ENCODE results near the gene ZNF518B. TPM values are rescaled to one million over a fixed set of nuclear protein-coding genes. Genes with fewer than 3 reads are reported as not detected.

ZNF518B gene
- total and polyA plus RNA-seq, 5 donors: 7.5 to 35.9 (median 26.2) TPM

- Histone ChIP-seq H3K4me3 (ENCODE audit: low read length) (no peak overlapping the region), H3K4me1 (ENCODE audit: control insufficient read depth, insufficient read depth, low read length) (no peaks in the 10 kb centered on the region), H3K9me3 (ENCODE audit: control insufficient read depth, low read length) (no peaks in the 10 kb centered on the region), H3K27ac (ENCODE audit: low read length) (no peak overlapping the region), H3K27me3 (ENCODE audit: control insufficient read depth, insufficient read depth) (no peaks in the 10 kb centered on the region)
- 76% methylated on average over 5 of the region's 5 CpGs for WGBS
- no peak for ATAC-seq
- DNase-seq: no peak
- intact Hi-C loops (cut with DNase I): no loop called here
Observed at GRCh38 chr4:10482913-10483312, 25.7 kb upstream of the ZNF518B start.

DNA sequence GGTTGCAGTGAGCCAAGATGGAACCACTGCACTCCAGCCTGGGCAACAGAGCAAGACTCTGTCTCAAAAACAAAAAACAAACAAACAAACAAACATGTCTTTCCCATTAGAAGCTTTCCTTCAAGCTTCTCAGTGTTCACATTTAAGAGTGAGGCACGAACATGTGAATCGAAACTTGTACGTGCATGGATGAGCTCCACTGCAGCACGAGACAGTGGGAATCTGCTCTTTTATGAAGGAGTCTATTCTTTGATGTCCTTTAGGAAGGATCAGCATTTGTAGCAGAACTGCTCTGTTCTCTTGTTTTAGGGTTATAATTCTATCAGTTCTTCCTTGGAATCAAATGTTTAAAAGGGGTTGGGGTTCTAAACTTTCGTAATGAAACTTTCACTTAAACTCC lies 23.4 kb upstream of the ZNF518B start:
- Histone ChIP-seq H3K27me3 (ENCODE audit: control insufficient read depth, insufficient read depth) (no peaks in the 10 kb centered on the region), H3K27ac (ENCODE audit: low read length) (no peak overlapping the region), H3K9me3 (ENCODE audit: control insufficient read depth, low read length) (no peaks in the 10 kb centered on the region), H3K4me3 (ENCODE audit: low read length) (no peak overlapping the region), H3K4me1 (ENCODE audit: control insufficient read depth, insufficient read depth, low read length) (no peaks in the 10 kb centered on the region)
- no peak for DNase-seq
- ATAC-seq: no peak
- intact Hi-C loops (cut with DNase I): no loop called here
- 84% methylated on average over 5 of the region's 5 CpGs for WGBS

DNA sequence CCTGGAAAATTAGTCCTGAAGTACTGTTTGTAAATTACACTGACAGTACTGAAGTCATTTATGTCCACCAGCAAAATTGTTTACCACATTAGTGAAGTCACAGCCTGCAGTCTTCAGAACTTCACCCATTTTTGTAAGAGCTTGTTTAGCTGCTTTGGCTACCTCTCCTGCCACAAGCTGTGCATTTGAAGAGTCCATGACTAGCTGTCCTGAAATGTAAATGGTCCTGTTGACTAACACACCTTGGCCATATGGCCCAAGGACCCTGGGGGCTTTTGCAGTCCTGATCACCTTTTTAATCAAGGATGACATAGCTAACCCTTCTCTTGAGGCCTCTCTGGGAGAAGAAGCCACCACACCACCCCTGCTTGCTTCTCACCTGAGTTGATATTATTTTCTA lies 21.4 kb upstream of the ZNF518B start:
- Histone ChIP-seq H3K9me3 (ENCODE audit: control insufficient read depth, low read length) (no peaks in the 10 kb centered on the region), H3K27me3 (ENCODE audit: control insufficient read depth, insufficient read depth) (no peaks in the 10 kb centered on the region), H3K4me3 (ENCODE audit: low read length) (no peak overlapping the region), H3K4me1 (ENCODE audit: control insufficient read depth, insufficient read depth, low read length) (no peaks in the 10 kb centered on the region), H3K27ac (ENCODE audit: low read length) (no peak overlapping the region)
- intact Hi-C loops (cut with DNase I): no loop called here
- ATAC-seq: no peak
- DNase-seq: no peak

DNA sequence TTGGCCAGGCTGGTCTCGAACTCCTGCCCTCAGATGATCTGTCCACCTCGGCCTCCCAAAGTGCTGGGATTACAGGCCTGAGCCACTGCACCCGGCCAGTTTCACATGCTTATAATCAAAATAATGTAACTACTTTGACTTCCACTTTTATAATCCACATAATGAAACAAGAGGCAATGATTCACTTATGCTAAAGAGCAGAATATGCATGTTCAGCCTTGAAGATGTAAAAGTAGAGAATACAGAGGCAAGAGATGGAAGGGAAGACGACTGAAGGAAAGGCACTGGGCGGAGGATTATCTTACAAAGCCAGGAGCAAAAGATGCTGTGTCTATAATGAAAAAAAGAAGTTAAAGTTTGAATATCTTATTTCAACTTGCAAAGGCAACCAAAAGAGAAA lies 13.3 kb upstream of the ZNF518B start:
- Histone ChIP-seq H3K4me1 (ENCODE audit: control insufficient read depth, insufficient read depth, low read length) (no peaks in the 10 kb centered on the region), H3K27ac (ENCODE audit: low read length) (no peak overlapping the region), H3K27me3 (ENCODE audit: control insufficient read depth, insufficient read depth) (no peaks in the 10 kb centered on the region), H3K9me3 (ENCODE audit: control insufficient read depth, low read length) (no peaks in the 10 kb centered on the region), H3K4me3 (ENCODE audit: low read length) (no peak overlapping the region)
- WGBS: 87% methylated on average over 5 of the region's 5 CpGs
- intact Hi-C loops (cut with DNase I): no loop called here
- ATAC-seq (no peak), DNase-seq (no peak)

DNA sequence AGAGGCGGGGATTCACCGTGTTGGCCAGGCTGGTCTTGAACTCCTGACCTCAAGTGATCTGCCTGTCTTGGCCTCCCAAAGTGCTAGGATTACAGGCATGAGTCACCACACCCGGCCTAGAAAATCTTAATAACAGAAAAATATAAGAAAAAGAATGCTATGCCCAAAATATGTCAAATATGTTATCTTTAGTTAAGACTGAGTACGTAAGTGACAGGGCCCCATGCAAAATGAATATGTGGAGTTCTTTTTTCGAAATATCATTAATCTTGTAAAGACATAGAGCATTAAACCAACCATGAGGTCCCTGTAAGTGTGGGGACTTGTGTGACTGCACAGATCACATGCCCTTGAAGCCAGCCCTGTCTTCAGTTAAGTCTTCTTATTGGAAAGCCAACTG lies 8.9 kb upstream of the ZNF518B start:
- Histone ChIP-seq H3K27me3 (ENCODE audit: control insufficient read depth, insufficient read depth) (no peaks in the 10 kb centered on the region), H3K9me3 (ENCODE audit: control insufficient read depth, low read length) (no peaks in the 10 kb centered on the region), H3K4me3 (ENCODE audit: low read length) (no peak overlapping the region), H3K4me1 (ENCODE audit: control insufficient read depth, insufficient read depth, low read length) (no peaks in the 10 kb centered on the region), H3K27ac (ENCODE audit: low read length) (no peak overlapping the region)
- ATAC-seq (no peak), DNase-seq (no peak)
- intact Hi-C loops (cut with DNase I): loop anchor here in 1 of 4 donors (10.0 kb wide), 1 partner anchor 79 kb away; no protein-coding TSS in a partner anchor
- WGBS: 82% methylated on average over 5 of the region's 5 CpGs

DNA sequence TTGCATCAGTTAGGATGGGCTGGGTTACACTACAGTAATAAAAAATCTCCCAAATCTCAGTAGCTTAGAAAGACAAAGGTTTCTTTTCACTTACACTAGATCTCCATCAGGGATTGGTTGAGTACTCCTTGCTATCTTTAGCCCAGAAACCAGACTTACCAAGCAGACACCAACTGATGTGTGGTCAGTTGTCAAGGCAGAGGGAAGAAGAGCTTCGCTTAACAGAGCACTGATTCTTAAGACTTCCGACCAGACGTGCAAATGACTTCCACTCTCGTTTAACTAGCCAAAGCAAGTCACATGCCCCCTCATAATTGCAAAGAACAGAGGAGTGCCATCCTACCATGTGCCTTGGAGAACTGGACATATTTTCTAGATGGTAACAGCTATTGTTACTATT lies 5.7 kb upstream of the ZNF518B start:
- Histone ChIP-seq H3K27ac (ENCODE audit: low read length) (no peak overlapping the region), H3K27me3 (ENCODE audit: control insufficient read depth, insufficient read depth) (no peaks in the 10 kb centered on the region), H3K4me1 (ENCODE audit: control insufficient read depth, insufficient read depth, low read length) (no peaks in the 10 kb centered on the region), H3K9me3 (ENCODE audit: control insufficient read depth, low read length) (no peaks in the 10 kb centered on the region), H3K4me3 (ENCODE audit: low read length) (no peak overlapping the region)
- intact Hi-C loops (cut with DNase I): loop anchor here in 1 of 4 donors (10.0 kb wide), 1 partner anchor 82 kb away; no protein-coding TSS in a partner anchor
- ATAC-seq (no peak), DNase-seq (no peak)
- 90% methylated on average over 4 of the region's 4 CpGs for WGBS

- intact Hi-C loops (cut with DNase I): loop anchor here in 1 of 4 donors (10.0 kb wide), 1 partner anchor 83 kb away; no protein-coding TSS in a partner anchor
- no peak for ATAC-seq
- WGBS: 43% methylated on average over 27 of the region's 27 CpGs
Observed at GRCh38 chr4:10461850-10462400, 4.7 kb upstream of the ZNF518B start.

DNA sequence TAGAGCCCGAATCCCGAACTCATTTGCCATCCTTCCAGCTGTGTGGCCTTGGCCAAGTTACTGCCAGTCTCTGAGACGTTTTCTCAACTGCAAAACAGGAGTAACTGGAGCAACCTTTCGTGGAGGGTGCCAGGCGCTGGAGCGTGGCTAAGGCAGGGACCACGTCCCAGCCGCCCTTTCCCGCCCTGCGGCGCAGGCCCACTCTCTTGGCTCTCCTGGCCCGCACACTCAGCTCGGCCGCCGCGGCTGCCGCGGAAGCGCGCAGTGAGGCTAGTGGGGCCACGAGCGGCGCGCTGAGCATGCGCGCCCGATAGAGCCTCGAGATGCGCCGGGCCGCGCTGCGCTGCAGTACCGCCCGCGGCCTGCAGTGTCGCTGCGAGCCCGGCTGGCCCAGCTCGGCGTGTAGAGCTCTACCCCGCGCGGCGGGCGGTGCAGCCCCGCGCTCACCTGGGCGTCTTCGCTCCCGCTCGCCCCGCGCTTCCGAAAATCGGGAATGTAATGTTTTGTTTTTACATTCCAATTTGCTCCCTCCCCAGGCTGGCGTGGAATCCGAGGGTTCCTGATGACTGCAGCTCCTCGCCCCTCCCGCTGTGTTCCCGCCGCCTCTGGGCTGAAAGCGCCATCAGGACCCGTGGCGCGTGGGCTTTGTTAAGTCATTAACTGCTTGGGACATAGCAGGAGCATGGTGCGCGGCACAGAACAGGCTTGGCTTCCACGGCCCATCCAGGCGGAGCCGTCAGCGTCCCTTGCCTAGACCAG lies 4.0 kb upstream of the ZNF518B start:
- Histone ChIP-seq H3K27ac (ENCODE audit: low read length) (no peak overlapping the region), H3K9me3 (ENCODE audit: control insufficient read depth, low read length) (no peaks in the 10 kb centered on the region), H3K4me3 (ENCODE audit: low read length) (peak overlapping the region; percentile 13), H3K4me1 (ENCODE audit: control insufficient read depth, insufficient read depth, low read length) (peaks cover 2% of the 10 kb centered on the region), H3K27me3 (ENCODE audit: control insufficient read depth, insufficient read depth) (no peaks in the 10 kb centered on the region)
- ATAC-seq: peak; percentile 84 to 94
- intact Hi-C loops (cut with DNase I): loop anchor here in 1 of 4 donors (10.0 kb wide), 1 partner anchor 84 kb away; no protein-coding TSS in a partner anchor
- DNase-seq: peak; percentile 59 to 87 (median 81)
- 6% methylated on average over 72 of the region's 72 CpGs for WGBS

More at GRCh38 chr4:10461850-10462400, 4.7 kb upstream of the ZNF518B start:
- Histone ChIP-seq H3K9me3 (ENCODE audit: control insufficient read depth, low read length) (no peaks in the 10 kb centered on the region), H3K4me3 (ENCODE audit: low read length) (peak overlapping the region; percentile 13), H3K27ac (ENCODE audit: low read length) (no peak overlapping the region), H3K4me1 (ENCODE audit: control insufficient read depth, insufficient read depth, low read length) (no peaks in the 10 kb centered on the region), H3K27me3 (ENCODE audit: control insufficient read depth, insufficient read depth) (no peaks in the 10 kb centered on the region)
- DNase-seq: no peak

DNA sequence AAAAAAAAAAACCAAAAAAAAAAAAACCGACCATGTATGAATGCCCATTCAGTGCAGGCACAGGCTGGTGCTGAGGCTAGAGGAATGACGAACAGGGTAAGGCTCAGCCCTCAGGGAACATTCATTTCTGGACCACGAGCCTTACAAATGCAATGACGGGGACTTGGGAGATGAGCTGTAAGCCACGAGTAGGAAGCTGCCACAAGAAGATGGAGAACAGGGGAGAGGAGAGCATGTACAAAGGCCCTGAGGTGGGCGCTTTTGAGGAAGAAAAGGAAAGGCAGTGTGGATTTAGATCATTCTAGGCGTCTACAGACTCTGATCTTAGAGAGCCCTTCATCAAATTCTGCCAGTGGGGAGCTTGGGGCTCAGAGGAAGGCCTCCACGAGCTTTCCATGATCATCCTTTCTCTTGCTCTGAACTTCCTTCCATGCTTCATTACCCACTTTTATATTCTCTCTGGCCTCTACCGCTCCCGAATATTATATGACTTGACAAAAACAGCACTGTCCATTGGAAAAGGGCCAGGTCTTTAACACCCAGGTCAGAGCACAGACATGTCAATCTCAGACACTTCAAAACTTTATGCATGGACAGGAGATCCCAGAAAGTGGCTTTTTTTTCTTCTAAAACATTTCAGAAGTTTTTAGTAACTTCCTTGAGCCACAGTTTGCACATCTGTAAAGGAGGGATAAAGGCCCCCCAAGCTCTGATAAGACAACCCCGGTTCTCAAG lies 3.3 kb upstream of the ZNF518B start:
- H3K27ac ChIP-seq (ENCODE audit: low read length): no peak overlapping the region
- H3K4me3 ChIP-seq (ENCODE audit: low read length): no peak overlapping the region
- H3K4me1 ChIP-seq (ENCODE audit: control insufficient read depth, insufficient read depth, low read length): peaks cover 3% of the 10 kb centered on the region
- intact Hi-C loops (cut with DNase I): loop anchor here in 1 of 4 donors (10.0 kb wide), 1 partner anchor 84 kb away; no protein-coding TSS in a partner anchor
- 78% methylated on average over 11 of the region's 11 CpGs for WGBS
- DNase-seq (no peak), ATAC-seq (no peak)
- no peaks in the 10 kb centered on the region for H3K27me3 ChIP-seq (ENCODE audit: control insufficient read depth, insufficient read depth)
- H3K9me3 ChIP-seq (ENCODE audit: control insufficient read depth, low read length): no peaks in the 10 kb centered on the region

DNA sequence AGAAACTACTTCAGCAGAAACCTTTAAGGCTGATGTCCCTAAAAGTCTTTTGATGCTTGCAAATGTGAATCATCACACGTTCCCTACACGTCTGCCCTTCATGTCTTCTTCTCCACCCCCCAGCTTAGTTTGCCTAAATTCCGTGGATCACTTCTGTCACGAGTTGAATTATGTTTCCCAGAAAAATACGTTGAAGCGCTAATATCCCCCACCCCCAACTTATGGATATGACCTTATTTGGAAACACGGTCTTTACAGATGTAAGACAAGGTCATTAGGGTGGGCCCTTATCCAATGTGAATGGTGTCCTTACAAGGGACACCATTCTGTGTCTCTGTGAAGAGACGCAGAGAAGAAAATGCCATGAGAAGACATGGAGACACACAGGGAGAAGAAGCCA lies 2.1 kb upstream of the ZNF518B start:
- no peak overlapping the region for H3K27ac ChIP-seq (ENCODE audit: low read length)
- DNase-seq (no peak), ATAC-seq (no peak)
- H3K27me3 ChIP-seq (ENCODE audit: control insufficient read depth, insufficient read depth): no peaks in the 10 kb centered on the region
- H3K4me3 ChIP-seq (ENCODE audit: low read length): no peak overlapping the region
- H3K9me3 ChIP-seq (ENCODE audit: control insufficient read depth, low read length): no peaks in the 10 kb centered on the region
- intact Hi-C loops (cut with DNase I): no loop called here
- WGBS: 93% methylated on average over 8 of the region's 8 CpGs
- H3K4me1 ChIP-seq (ENCODE audit: control insufficient read depth, insufficient read depth, low read length): peaks cover 3% of the 10 kb centered on the region

GRCh38 chr4:10458177-10458576 lies 951 bp upstream of the ZNF518B start:
- no peak overlapping the region for H3K27ac ChIP-seq (ENCODE audit: low read length)
- no peak for ATAC-seq
- intact Hi-C loops (cut with DNase I): no loop called here
- H3K4me3 ChIP-seq (ENCODE audit: low read length): no peak overlapping the region
- H3K27me3 ChIP-seq (ENCODE audit: control insufficient read depth, insufficient read depth): no peaks in the 10 kb centered on the region
- WGBS: 48% methylated on average over 13 of the region's 13 CpGs
- DNase-seq: peak in 2 of 3 donors; percentile 19 to 52
- peaks cover 3% of the 10 kb centered on the region for H3K4me1 ChIP-seq (ENCODE audit: control insufficient read depth, insufficient read depth, low read length)
- no peaks in the 10 kb centered on the region for H3K9me3 ChIP-seq (ENCODE audit: control insufficient read depth, low read length)

Measured in right cardiac atrium (tissue), 5 donors.